ENCODE measurements around the gene AKR7A2. TPM values are rescaled to one million over a fixed set of nuclear protein-coding genes. Genes with fewer than 3 reads are reported as not detected.

Gene AKR7A2
- total RNA-seq, 1 experiment from 2014 or later: 52.7 TPM

DNA sequence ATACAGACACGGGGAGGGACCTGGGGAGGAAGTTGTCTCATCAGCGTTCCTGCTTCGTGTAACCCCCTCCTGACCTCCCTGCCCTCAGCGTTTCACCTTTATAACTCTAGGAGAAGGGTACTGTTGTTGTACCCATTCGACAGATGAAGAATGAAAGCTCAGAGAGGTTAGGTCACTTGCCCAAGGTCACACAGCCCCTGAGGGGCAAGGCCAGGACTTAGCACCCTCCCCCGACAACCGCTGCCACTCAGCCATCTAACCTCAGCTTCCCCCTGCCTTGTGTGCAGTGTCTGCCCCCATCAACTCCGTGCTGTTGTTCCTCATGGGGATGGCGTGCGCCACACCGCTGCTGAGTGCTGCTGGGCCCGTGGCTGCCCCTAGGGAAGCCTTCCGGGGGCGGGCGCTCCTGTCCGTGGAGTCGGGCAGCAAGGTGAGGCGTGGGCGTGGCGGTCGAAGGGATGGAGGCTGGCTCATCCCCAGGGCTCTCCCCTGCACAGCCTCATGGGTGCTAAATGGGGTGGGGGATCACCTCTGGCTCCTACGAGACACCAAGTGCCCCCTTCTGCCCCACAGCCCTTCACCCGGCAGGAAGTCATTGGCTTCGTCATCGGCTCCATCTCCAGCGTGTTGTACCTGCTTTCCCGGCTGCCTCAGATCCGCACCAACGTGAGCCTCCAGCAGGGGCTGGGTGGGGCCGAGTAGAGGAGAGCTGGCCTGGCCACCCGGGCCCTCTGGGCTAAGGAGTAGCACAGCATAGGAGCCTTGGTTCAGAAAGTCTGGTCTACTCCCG lies 14.2 kb upstream of the AKR7A2 start:
- no peak for DNase-seq (ENCODE audit: low read depth)

DNA sequence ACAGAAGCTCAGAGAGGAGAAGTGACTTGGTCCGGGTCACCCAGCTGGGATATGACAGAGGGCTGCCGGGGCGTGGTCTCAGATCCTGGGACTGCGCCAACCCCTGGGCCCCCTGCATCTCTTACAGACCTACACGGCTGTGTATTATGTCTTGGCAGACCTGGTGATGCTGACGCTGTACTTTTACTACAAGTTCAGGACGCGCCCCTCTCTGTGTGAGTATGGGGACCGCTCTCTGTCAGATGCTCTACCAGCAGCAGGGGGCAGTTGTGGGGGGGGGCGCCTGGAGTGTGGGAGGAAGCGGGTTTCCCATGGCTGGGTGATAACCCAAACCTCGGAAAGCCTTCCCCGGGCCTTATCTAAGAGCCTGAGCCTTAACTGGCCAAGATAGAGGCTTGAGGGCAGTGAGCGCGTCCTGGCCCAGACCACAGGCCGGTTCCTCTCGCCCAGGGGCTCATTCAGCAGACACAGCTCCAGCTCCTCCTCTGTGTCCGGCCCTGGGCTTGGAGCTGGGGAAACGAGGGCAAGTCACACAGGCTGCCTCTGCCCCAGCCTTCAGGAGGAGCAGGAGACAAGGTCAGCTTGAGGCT lies 13.5 kb upstream of the AKR7A2 start:
- DNase-seq (ENCODE audit: low read depth): no peak

DNA sequence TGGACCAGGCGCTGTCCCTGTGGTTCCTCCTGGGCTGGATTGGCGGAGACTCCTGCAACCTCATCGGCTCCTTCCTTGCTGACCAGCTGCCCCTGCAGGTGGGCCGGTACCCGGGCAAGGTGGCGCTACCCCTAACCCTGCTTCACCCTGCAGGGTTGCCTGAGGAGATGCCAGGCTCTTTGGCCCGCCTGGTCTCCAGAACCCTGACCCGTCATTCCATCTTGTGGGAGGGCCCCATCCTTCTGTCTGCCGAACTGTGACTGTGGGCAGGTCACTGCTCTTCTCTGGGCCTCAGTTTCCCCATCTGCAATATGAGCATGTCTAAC lies 12.7 kb upstream of the AKR7A2 start:
- DNase-seq (ENCODE audit: low read depth): no peak

DNA sequence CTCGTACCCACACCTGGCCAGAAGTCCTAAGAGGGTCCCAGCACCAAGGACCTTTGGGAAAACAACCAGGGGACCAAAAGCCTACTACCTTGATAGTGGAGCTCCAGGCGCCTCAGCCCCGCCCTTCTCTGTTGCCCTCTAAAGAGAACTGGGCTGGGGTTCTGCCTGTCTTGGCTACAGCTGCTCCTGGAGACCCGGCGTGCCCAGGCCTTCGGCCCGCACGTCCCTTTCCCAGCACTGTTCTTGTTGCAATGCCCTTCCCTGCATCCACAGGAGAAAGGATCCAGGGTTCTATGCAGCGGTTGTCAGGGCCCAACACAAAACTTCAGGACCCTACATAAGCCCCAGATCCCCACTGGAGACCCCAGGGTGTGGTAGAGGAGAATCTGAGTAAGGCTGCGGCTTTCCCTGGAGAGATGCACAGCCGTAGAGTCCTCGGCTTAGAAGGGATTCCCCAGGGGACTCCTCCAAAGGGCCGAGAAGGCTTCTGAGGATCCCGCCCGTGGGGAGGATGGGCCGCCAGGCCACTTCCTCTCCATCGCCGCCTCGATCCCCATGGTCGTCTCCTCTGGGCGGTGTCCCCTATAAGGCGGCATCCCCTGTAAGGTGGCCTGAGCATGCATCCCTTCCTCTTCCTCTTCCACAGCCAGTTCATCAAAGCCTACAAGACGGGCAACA lies 12.2 kb upstream of the AKR7A2 start:
- DNase-seq (ENCODE audit: low read depth): no peak

DNA sequence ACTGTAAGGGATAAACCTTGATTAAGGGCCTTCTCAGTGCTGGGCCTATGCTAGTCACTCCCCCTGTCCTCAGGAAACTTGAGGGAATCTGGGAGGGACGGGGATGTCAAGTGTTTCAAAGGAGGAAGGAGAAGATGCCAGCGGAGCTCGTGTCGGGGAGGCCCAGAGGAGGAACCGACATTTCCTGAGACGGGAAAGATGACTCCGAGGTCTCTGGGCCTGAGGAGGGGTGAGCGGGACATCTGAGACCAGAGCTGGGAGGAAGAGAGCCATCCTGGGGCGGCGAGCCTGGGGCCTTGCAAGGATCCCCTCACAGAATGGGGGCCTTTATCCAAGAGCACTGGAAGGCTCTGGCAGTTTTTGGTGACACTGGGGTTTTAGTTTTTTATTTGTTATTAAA lies 10.5 kb upstream of the AKR7A2 start:
- no peak for DNase-seq (ENCODE audit: low read depth)

DNA sequence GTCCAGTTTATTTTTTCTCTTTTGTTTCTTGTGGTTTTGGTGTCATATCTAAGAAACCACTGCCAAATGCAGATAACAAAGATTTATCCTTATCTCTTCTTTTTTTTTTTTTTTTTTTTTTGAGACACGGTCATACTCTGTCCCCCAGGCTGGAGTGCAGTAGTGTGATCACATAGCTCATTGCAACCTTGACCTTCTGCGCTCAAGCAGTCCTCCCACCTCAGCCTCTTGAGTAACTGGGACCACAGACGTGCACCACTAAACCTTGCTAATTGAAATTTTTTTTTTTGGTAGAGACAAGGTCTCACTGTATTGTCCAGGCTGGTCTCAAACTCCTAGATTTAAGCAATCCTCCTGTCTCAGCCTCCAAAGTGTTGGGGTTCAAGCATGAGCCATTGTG lies 9.1 kb upstream of the AKR7A2 start:
- no peak for DNase-seq (ENCODE audit: low read depth)

DNA sequence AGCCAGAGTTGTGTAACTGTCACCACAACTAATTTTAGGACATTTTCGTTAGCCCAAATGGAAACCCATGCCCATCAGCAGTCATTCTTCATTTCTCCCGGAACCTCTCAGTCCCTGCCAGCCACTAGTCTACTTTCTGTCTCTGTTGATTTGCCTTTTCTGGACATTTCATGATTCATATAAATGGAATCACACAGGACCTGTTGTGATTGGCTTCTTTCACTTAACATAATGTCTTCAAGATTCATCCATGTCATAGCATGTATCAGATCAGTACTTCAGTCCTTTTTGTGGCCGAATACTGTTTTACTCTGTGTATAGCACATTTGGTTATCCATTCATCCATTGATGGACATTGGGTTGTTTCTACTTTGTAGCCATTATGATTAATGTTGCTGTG lies 7.3 kb upstream of the AKR7A2 start:
- no peak for DNase-seq (ENCODE audit: low read depth)

DNA sequence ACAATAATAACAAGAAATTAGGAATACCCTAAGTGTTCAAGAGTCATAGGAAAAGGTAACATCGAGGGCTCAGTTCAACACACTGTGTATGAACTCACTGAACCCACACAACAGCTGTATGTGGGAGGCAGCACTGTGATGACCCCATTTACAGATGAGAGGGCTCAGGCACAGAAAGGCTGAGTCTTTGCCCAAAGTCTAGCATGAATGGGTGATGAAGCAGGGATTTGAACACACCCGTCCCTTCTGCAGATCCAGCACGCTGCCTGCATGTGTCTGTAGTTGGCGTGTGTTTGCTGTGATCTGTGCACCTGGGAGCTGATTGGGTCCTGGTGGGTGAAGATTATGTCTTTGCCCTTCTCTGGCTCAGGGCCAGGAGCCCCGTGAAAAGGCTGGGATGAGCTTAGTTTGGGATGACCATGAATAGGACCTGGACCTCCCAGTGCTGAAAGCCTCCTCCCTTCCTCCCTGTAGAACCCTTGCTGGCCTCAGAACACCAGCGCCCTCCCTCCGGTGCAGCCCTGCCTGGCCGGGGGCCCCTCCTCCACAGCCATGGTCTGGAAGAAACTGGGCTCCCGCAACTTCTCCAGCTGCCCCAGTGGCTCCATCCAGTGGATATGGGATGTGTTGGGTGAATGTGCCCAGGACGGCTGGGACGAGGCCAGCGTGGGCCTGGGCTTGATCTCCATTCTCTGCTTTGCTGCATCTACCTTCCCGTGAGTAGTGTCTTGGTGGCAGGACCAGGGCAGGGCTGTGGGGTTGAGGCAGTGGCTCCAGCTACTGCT lies 5.4 kb upstream of the AKR7A2 start:
- no peak for DNase-seq (ENCODE audit: low read depth)

DNA sequence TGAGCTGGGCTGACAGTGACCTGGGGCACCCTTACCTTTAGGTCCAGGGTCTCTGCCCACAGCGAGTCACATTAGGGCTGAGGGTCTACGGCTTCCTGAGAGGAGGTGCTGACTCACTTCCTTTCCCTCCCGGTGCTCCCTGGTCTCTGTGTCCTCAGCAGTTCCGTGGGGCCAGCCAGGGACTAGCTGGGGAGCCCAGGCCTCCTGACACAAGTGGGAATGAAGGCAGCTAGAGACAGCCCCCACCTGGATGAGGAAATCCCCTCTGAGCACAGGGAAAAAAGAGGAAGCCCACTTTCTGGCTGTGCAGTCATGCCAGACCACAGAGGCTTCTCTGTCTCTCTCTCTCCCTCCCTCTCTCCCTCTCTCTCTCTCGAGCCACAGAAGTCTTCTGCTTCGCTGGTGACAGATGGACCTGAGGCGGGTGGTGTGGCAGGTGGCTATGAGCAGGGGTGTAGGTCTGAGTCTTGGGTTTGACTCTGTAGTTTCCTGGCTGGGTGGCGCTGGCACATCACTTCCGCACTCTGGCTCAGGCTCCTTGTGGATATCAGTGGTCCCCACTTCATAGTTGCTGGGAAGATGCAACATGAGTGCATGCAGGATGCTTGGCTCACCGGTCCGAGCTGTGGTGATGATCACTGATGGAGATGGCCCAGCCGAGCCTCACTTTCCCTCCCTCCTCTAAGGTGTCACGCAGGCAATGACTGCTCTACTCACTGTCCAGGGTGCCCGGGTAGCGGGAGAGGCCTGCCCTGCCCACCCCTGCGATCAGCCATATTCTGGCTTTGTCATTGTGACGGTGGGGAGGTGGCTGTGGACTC lies 3.6 kb upstream of the AKR7A2 start:
- peak; percentile 81 for DNase-seq (ENCODE audit: low read depth)

DNA sequence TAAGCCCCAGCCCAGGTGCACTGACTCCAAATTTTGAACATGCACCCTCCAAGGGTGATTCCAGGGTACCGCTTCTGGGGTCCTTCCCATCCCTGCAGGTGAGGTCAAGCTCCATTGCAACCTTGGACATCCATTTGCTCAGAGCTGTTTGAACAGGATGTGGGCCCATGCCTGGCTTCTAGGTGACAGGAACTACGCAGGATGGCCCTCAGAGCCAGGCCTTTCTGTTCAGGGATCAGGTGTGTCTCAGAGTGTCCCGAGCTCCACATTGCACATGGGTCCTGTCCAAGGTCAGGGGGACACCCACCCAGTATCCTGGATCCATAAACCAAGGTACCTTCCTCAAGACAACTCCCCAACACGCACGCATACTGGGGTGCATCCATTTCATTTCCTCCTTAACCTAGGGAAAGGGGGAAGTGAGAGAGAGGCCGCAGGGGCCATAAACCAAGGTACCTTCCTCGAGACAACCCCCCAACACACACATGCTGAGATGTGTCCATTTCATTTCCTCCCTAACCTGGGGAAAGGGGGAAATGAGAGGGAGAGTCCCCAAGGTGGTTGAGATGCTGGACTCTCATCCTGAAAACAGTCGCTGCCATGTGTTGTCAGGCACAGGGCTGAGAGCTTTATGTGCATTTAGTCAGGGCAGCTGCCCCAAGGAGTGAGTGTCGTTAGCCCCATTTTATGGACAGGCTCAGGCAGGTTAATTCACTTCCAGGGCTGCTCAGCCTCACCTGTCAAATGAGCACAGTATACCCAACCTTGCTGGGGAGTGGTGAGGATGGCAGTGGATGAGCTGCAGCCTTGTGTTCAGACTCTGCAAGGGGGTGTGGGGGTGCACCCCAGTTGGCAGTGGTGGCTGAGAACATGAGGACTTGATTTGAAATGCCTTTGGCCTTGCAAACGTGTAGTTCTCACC lies 2.3 kb upstream of the AKR7A2 start:
- no peak for DNase-seq (ENCODE audit: low read depth)

DNA sequence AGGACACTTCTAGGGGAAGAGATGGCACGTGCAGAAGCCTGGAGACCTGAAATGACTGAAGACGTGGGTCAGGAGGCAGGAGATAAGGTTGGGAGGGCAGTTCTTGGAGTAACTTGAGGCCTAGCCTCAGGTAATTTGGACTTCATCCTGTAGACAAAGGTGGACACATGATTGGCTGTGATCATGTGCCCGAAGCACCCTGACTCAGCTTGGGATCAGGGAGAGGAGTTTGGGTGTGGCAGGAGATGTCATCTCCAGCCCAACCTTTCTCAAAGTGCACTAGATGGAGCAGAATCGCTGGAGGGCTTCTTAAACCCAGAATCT lies 1.7 kb upstream of the AKR7A2 start:
- DNase-seq (ENCODE audit: low read depth): no peak

DNA sequence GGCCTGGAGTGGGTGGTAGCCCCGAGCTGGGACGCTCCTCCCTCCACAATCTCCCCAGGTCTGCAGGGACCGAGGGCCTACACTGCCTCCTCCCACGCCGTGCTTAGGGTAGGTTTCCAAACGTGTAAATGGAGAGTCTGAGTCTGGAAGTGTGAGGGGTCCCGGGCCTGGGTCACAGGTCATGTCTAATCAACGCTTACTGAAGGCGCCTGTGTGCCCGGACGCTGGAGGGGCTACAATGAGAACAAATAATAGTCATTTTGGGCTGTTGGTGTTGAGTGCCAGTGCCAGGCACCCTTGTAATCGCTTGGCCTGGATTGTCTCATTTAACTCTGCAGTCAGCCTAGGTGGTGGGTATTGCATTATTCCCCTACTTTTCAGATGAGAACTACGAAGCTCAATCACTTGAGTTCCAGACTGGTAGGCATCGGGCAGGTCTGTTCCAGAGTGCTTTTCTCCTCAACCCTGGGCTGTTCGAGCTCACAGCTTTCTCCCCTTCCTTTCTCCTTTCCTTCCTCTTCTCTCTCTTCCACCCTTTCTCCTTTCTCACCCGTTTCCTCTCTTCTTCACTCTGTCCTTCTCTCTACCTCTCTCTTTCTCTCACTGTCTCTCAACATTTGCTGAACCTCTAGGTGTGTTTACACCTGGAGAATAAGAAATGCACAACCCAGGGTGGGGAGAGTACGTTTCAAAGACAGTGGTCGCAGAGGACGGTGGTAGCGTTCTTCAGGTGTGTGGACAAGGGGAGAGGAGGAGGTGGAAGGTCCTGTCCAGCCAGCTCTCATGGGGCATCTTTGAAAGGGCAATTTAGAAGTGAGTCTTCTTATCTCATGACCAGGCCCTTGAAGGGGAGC lies 1.1 kb upstream of the AKR7A2 start:
- DNase-seq (ENCODE audit: low read depth): no peak

DNA sequence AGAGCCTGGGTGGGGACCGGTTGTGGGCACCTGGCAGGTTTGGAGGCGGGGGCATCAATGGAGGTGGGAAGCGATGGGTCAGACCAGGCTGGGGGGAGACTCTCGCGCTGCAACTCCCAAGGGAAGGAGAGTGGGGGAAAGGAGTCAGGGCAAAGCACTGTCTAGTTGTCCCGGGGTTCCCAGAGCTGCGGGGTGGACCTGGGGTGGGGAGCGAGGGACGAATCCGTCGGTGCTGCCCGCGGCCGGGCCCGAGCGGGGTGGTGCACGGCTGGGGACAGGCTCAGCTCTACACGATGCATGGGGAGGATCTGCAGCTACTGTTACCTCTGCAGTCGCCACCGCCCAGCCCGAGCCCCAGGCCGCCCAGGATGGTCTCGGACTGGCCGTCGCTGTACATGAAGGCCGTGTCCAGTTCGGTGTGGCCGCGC lies 427 bp downstream of the AKR7A2 start:
- no peak for DNase-seq (ENCODE audit: low read depth)

DNA sequence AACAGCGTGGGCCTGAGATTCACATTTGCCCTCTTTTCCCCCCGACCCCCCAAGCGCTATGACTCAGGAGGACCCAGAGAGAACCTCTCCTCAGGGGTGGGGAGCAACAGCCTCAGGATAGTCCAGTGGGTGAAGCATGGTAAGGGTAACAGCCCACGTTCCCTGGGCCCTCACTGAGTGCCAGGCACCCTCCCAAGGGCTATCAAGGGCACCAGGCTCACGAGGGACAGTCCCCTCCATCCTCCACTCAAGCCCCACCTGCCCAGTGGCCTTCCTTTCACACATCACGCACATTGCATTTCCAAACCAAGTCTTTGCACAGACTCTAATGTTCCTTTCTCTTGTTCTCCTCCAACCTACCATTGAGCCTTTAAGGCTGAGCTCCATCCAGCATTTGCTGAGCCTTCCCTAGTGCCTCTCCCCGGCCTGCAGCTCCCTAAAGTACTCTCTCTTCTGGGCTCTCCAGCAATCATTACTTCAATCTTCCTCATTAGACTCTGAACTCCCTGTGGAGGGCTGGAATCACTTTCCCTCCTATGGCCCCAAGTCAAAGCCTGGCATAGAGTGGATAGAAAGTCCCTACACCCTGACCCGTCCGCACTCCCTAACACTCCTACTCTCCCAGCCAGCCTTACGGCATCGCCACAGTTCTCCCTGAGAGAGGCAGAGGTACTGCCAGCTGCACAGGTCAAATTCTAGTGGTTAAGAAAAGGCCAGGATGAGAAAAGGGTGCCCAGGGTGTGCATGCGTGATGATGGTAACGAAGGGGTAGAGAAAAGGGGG lies 1.0 kb downstream of the AKR7A2 start:
- DNase-seq (ENCODE audit: low read depth): no peak

DNA sequence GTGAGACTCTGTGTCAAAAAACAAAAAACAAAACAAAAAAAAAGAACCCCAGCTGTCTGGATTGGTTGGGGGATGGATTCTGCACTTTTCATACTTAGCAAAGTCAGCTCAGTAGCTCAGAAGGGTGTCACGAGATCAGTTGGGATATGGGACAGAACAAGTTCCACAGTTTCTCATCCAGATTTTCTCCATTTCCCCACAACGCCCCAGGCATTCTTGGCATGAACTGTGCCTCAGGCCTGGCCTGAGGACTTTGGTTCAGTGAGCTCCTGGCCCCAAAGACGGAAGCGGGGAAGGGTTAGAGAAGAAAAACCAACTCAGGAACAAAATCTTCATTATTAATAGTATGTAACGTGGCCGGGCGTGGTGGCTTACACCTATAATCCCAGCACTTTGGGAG lies 1.9 kb downstream of the AKR7A2 start:
- DNase-seq (ENCODE audit: low read depth): no peak

DNA sequence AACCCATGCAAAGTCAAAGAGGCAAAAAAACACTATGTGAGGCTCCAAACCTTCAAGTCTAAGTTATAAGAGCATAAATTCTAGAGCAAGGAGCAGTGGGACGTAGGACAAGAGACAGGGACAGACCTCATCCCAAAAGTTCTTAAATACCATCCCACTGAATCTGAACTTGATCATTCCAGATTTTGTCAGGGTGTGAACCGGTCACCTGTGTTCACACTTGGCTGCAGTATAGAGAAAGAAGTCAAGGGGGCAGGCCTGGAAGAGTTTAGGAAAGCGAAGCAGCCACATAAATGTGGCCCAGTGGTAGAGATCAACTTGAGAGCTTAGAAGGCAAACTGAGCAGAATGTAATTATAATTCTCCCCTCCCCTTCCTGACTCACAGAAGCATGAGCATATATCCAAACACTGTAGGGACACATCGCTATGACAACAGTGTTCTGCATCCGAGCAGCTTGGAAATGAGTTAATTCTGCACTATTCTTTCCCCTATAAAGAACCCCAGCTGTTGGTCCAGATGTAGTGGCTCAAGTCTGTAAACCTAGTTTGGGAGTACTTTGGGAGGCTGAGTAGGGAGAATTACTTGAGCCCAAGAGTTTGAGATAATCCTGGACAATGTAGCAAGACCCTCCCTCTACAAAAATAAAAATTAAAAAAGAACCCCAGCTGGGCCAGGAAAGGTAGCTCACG lies 2.7 kb downstream of the AKR7A2 start:
- peak; percentile 58 for DNase-seq (ENCODE audit: low read depth)

DNA sequence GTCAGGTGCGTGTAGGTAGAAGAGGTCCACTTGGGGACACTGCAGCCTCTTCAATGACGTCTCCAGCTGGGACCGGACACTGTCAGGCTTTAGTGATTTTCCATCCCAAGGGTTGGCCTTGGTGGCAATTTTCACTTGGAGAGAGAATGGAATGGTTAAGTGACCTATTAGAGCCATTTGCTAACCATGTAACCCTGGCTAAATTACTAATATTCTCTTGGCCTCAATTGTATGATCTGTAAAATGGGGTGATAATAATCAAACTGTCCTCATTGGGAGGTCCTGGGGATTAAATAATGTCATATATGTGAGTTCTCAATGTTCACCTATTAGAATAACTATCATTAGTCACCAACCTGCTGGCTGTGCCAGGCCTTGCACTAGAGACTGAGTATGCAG lies 3.4 kb downstream of the AKR7A2 start:
- no peak for DNase-seq (ENCODE audit: low read depth)

DNA sequence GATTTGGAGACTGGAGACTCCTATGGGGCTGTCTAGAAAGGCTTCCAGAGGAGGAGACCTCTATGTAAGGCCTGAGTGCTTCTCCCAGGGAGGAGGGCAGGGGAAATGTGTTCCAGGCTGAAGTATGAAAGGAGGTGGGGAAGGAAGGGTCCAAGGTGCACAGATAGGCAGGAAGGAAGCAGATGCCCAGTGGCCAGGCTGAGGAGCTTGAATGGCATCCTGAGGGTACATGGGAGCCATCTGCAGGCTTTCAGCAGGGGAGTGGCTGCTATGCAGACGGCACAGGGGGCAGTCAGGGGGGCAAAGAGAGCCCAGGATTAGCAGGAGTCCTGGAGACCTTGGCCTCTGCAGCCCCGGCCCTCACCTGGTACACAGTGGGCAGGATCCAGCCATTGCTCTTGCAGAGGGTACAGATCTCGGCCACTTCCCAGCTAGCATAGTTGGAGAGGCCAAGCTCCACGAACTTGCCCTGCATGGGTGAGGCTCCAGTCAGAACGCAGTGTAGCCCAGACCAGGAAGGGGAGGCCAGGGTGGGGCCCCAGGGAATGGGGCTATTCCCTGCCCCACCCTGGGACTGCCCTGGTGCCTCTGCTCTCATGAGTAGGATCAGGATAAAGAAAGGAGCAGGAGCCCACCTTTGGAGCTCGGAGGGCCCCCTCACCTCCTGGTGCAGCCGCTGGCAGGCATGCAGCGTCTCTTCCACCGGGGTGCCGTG lies 4.0 kb downstream of the AKR7A2 start:
- DNase-seq (ENCODE audit: low read depth): no peak
